Gastroesophageal sphincter (tissue), 4 donors: ENCODE measurements around the gene PRELID1. TPM values are rescaled to one million over a fixed set of nuclear protein-coding genes. Genes with fewer than 3 reads are reported as not detected.
A peak's percentile ranks its signal among the peaks of the same experiment; 100 is the strongest.
"Not testable (repeated sequence)": the region's sequence is repeated elsewhere in the genome, so short reads cannot be mapped to it uniquely, and the experiment has no call there.

ENCODE experiments used
- ATAC-seq: fragments of 150-250 bp; one replicate; pipeline ENCODE4 v1.9.1; 2016; ENCODE audit warnings: mild to moderate bottlenecking, moderate library complexity
- H3K27ac ChIP-seq, 4 donors: fragments of 200-600 bp; sonication (generic) in 3 of 4; 1 replicate in 3 of 4; 2 replicates in 1 of 4; pipeline ENCODE4 v1.5.1; 2016 to 2019
- H3K27me3 ChIP-seq: fragments of 200-600 bp; sonication (generic); one replicate; pipeline ENCODE4 v1.5.1; 2019
- H3K36me3 ChIP-seq, 2 donors: fragments of 200-600 bp; sonication (generic); one replicate each; pipeline ENCODE4 v1.5.1; 2019; ENCODE audit warnings: control low read depth in 1 of 2
- H3K4me1 ChIP-seq, 3 donors: fragments of 200-600 bp; sonication (generic); 1 replicate in 2 of 3; 2 replicates in 1 of 3; pipeline ENCODE4 v1.5.1; 2016 to 2019; ENCODE audit warnings: control low read depth in 2 of 3
- H3K4me3 ChIP-seq, 2 donors: fragments of 200-600 bp; sonication (generic); one replicate each; pipeline ENCODE4 v1.5.1; 2019; ENCODE audit warnings: mild to moderate bottlenecking in 1 of 2, moderate library complexity in 1 of 2
- H3K9me3 ChIP-seq, 3 donors: fragments of 200-600 bp; sonication (generic); one replicate each; pipeline ENCODE4 v1.5.1; 2017 to 2019; ENCODE audit warnings: control low read depth in 2 of 3
- CTCF ChIP-seq, 4 experiments: fragments of 200-600 bp in 2 of 4; fragments of 450-650 bp in 2 of 4; sonication (generic) in 1 of 4; IDR thresholded peaks; one replicate each; pipeline ENCODE4 v1.5.1; 2017 to 2019; ENCODE audit warnings: antibody characterized with exemption in 4 of 4, mild to moderate bottlenecking in 2 of 4, moderate library complexity in 2 of 4
- EP300 ChIP-seq: sonication (generic); formaldehyde crosslinking; IDR thresholded peaks from one replicate; pipeline ENCODE4 v1.6.1; 2017; ENCODE audit warnings: antibody characterized with exemption, mild to moderate bottlenecking
- POLR2A ChIP-seq, 2 donors: fragments of 450-650 bp; IDR thresholded peaks; one replicate each; pipeline ENCODE4 v1.6.1; 2017; ENCODE audit warnings: antibody characterized with exemption in 2 of 2, mild to moderate bottlenecking in 2 of 2, moderate library complexity in 1 of 2
- POLR2AphosphoS5 ChIP-seq: sonication (generic); formaldehyde crosslinking; IDR thresholded peaks from one replicate; pipeline ENCODE4 v1.6.1; 2017; ENCODE audit warnings: antibody characterized with exemption
- WGBS, 2 donors: methylation state at CpG; one replicate each; pipeline ENCODE4 v1.1.5; 2018; ENCODE audit warnings: low coverage in 1 of 2; 5-methylcytosine and 5-hydroxymethylcytosine counted together
- total RNA-seq, 4 donors: library from RNA; depleted of rRNA; stranded (reverse); fragments of >200 nt; gene quantifications; one replicate each; pipeline ENCODE4 v1.1.0, GENCODE V29; 2016

PRELID1 gene
- total RNA-seq, 4 donors from 2014 or later: 60.4 to 97.5 (median 73.5) TPM

GRCh38 chr5:177302354-177303110, 1.1 kb upstream of the PRELID1 start:
- TF ChIP-seq POLR2AphosphoS5 (no peak), EP300 (no peak), POLR2A (IDR thresholded peaks at IDR 0.05) (no peak), CTCF (IDR thresholded peaks at IDR 0.05) (no peak)
- Histone ChIP-seq H3K9me3 (no peaks in the 10 kb centered on the region), H3K27me3 (no peaks in the 10 kb centered on the region), H3K36me3 (peaks cover 0 to 39% of the 10 kb centered on the region in 2 donors), H3K27ac (peak overlapping the region in 3 of 4 donors; percentile 85 to 91 (median 89)), H3K4me3 (peak overlapping the region; percentile 80 to 95), H3K4me1 (peaks cover 0 to 61% (median 38%) of the 10 kb centered on the region in 3 donors)
- no peak for ATAC-seq
- WGBS, 2 donors: 51% methylated on average over 8 of the region's 24 CpGs; no CpG with 5 or more reads in 1 of the 2 donors

DNA sequence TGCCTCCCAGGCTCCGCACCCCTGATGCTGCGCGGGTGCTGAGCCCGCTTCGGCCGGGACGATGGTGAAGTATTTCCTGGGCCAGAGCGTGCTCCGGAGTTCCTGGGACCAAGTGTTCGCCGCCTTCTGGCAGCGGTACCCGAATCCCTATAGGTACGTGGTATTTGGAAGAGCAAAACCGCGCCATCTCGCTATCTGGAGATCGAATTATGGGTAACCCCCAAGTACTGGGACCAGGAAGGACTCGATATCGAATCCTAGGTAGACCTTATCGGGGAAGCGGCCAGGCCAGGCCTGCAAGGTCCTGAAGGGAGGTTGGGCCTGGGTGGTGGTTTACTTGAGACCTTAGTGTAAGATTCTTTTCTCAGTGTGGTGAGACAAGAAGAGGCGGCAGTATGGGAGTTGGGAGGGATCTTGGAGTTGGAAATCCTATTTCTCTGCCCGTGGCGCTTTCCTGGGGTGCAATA, 359 bp downstream of the PRELID1 start:
- whole genome bisulfite sequencing, 2 donors: no CpG with 5 or more reads among the region's 25 CpGs
- Histone ChIP-seq H3K4me1 (peaks cover 0 to 61% (median 38%) of the 10 kb centered on the region in 3 donors), H3K27ac (peak overlapping the region; percentile 72 to 91 (median 87)), H3K27me3 (no peaks in the 10 kb centered on the region), H3K4me3 (peak overlapping the region; percentile 80 to 95), H3K36me3 (peaks cover 0 to 35% of the 10 kb centered on the region in 2 donors), H3K9me3 (no peaks in the 10 kb centered on the region)
- ATAC-seq: no peak
- TF ChIP-seq CTCF (IDR thresholded peaks at IDR 0.05): peak in 1 of 4 experiments; percentile 2
- TF ChIP-seq POLR2AphosphoS5: no peak
- no peak for TF ChIP-seq POLR2A (IDR thresholded peaks at IDR 0.05)
- TF ChIP-seq EP300: no peak

DNA sequence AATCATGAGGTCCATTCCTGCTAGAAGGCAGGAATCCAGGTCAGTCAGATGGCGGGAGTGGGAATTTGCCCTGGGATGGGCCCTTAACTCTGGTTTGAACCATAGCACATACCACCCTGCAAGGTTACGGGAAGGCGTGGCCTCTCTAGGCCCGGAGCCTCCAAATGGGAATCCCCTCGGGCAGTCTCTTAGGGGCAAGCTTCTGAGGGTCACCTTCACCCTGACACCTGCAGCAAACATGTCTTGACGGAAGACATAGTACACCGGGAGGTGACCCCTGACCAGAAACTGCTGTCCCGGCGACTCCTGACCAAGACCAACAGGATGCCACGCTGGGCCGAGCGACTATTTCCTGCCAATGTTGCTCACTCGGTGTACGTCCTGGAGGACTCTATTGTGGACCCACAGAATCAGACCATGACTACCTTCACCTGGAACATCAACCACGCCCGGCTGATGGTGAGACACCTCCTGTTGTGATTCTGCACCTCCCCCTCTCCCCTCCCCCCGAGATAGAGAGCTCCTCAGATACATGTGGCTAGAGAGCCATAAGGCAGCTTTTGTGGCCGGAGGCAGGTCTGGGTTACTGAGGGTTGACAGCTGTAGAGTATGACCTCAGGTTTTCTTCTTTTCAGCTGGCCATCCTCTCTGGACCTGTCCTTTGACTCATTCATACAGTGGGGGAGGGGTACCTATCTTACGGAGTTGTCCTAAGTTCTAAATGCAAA, 957 bp downstream of the PRELID1 start:
- H3K36me3 ChIP-seq: peaks cover 0 to 35% of the 10 kb centered on the region in 2 donors
- peaks cover 0 to 59% (median 38%) of the 10 kb centered on the region in 3 donors for H3K4me1 ChIP-seq
- H3K27ac ChIP-seq: peak overlapping the region in 3 of 4 donors; percentile 85 to 91 (median 89)
- no peaks in the 10 kb centered on the region for H3K9me3 ChIP-seq
- peak overlapping the region; percentile 80 to 95 for H3K4me3 ChIP-seq
- TF ChIP-seq POLR2A (IDR thresholded peaks at IDR 0.05) (no peak), CTCF (IDR thresholded peaks at IDR 0.05) (no peak)
- no peaks in the 10 kb centered on the region for H3K27me3 ChIP-seq
- no peak for ATAC-seq
- 82 to 86% methylated on average over 1 to 2 of the region's 19 CpGs for WGBS, 2 donors

GRCh38 chr5:177306103-177306640, 2.6 kb downstream of the PRELID1 start:
- WGBS, 2 donors: 88% methylated on average over 2 of the region's 11 CpGs; no CpG with 5 or more reads in 1 of the 2 donors
- H3K27me3 ChIP-seq, H3K9me3 ChIP-seq, H3K27ac ChIP-seq, ATAC-seq, H3K4me3 ChIP-seq: not testable (repeated sequence)
- H3K4me1 ChIP-seq: peaks cover 0 to 52% (median 26%) of the 10 kb centered on the region in 3 donors
- H3K36me3 ChIP-seq: peaks cover 0 to 35% of the 10 kb centered on the region in 2 donors
